Upper lobe of left lung (tissue), 6 donors: Measurements from ENCODE around the gene TBC1D1. TPM values are rescaled to one million over a fixed set of nuclear protein-coding genes. Genes with fewer than 3 reads are reported as not detected.

Source experiments
- ATAC-seq, 2 donors: fragments of 200-7000 bp; cut with Tn5 transposase; one replicate each; pipeline ENCODE4 v1.9.1; 2022; ENCODE audit warnings: mild to moderate bottlenecking in 2 of 2, moderate library complexity in 2 of 2; ENCODE audit not compliant: low FRiP score in 2 of 2
- DNase-seq, 2 donors: peaks; one replicate each; pipeline ENCODE4 v3.0.0-alpha.2; 2019 to 2020
- H3K27ac ChIP-seq, 4 donors: fragments of 200-600 bp; sonication (generic); one replicate each; pipeline ENCODE4 v1.5.1; 2016 to 2019
- H3K27me3 ChIP-seq, 4 donors: fragments of 200-600 bp; sonication (generic); one replicate each; pipeline ENCODE4 v1.5.1; 2017 to 2019
- H3K36me3 ChIP-seq, 4 donors: fragments of 200-600 bp; sonication (generic); one replicate each; pipeline ENCODE4 v1.5.1; 2016 to 2019
- H3K4me1 ChIP-seq, 4 donors: fragments of 200-600 bp; sonication (generic); one replicate each; pipeline ENCODE4 v1.5.1; 2018 to 2019
- H3K4me3 ChIP-seq, 4 donors: fragments of 200-600 bp; sonication (generic); one replicate each; pipeline ENCODE4 v1.5.1; 2017 to 2019; ENCODE audit warnings: mild to moderate bottlenecking in 2 of 4, moderate library complexity in 1 of 4
- H3K9me3 ChIP-seq, 4 donors: fragments of 200-600 bp; sonication (generic); one replicate each; pipeline ENCODE4 v1.5.1; 2018 to 2019
- EP300 ChIP-seq, 4 donors: sonication (generic); formaldehyde crosslinking; IDR thresholded peaks; one replicate each; pipeline ENCODE4 v1.5.1; 2017; ENCODE audit warnings: antibody characterized with exemption in 4 of 4, control low read depth in 2 of 4
- POLR2A ChIP-seq, 4 donors: fragments of 450-650 bp; IDR thresholded peaks; one replicate each; pipeline ENCODE4 v1.5.1; 2016 to 2017; ENCODE audit warnings: antibody characterized with exemption in 4 of 4, mild to moderate bottlenecking in 2 of 4
- POLR2AphosphoS5 ChIP-seq, 2 donors: sonication (generic); formaldehyde crosslinking; IDR thresholded peaks; one replicate each; pipeline ENCODE4 v1.5.1; 2017; ENCODE audit warnings: antibody characterized with exemption in 2 of 2
- whole genome bisulfite sequencing, 2 donors: methylation state at CpG; one replicate each; pipeline ENCODE4 v1.1.5; 2017 to 2018; 5-methylcytosine and 5-hydroxymethylcytosine counted together
- total RNA-seq, 6 donors: library from RNA; depleted of rRNA in 4 of 6; stranded (reverse); fragments of >200 nt in 4 of 6; gene quantifications; one replicate each; pipeline versions ENCODE4 v1.1.0 to v1.2.1, GENCODE V29; 2016 to 2021
- TF ChIP-seq, protein P1 (sequence below), 6 experiments: fragments of 450-650 bp in 4 of 6; fragments of 200-600 bp in 2 of 6; sonication (generic) in 2 of 6; IDR thresholded peaks; one replicate each; pipeline ENCODE4 v1.5.1; 2016 to 2019; ENCODE audit warnings: antibody characterized with exemption in 6 of 6
- donor health status: DM: no; HTN: no; CAD: no; lungs with moderate emphysema.
- donor health status: DM: no; HTN: yes; CAD: no; lungs with severe emphysema.

The TBC1D1 gene
- total RNA-seq, 6 donors from 2014 or later, result 45.1 to 68.1 (median 58.0) TPM

DNA sequence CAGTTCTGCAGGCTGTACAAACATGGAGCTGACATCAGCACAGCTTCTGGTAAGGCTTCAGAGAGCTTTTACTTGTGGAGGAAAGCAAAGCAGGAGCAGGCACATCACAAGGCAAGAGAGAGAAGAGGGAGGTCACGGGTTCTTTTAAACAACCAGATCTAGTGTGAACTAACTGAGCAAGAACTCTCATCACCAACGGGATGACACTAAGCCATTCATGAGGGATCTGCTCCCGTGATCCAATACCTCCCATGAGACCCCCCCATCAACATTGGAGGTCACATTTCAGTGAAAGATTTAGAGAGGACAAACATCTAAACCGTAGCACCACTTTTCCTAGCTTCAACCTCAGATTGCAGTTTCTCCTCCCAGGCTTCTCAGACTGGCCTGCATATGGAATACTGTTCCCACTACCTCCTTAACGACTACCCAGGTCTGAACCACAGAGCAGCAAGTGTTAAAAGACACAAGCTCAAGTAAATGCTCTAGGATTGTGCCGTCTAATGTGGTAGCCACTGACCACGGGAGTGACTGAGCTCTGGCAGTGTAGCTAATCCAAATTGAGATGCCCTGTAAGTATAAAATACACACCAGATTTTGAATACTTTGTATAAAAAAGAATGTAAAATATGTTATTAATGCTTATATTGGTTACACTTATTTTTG lies 262.0 kb downstream of the TBC1D1 start:
- ATAC-seq (no peak), DNase-seq (no peak)
- TF ChIP-seq POLR2AphosphoS5 (IDR thresholded peaks at IDR 0.05), result no peak
- H3K27me3 ChIP-seq, result no peaks in the 10 kb centered on the region
- 85 to 89% methylated on average over 5 to 7 of the region's 7 CpGs for WGBS, 2 donors
- no peak overlapping the region for H3K27ac ChIP-seq
- H3K9me3 ChIP-seq, result no peaks in the 10 kb centered on the region
- peaks cover 15 to 43% (median 23%) of the 10 kb centered on the region in 4 donors for H3K4me1 ChIP-seq
- no peaks in the 10 kb centered on the region for H3K36me3 ChIP-seq
- no peak overlapping the region for H3K4me3 ChIP-seq

DNA sequence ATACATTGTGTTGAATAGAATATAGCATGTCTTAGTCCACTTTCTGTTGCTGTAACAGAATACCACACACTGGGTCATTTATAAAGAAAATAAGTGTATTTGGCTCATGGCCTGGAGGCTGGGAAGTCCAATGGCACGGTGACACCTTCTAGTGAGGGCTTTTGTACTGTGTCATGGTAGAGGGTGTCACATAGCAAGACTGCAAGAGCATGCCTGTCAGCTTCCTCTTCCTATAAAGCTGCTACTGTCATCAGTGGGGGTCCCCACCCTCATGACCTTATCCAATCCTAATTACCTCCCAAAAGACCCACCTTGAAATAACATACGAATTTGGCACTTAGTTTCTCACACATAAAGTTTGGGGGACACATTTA lies 262.5 kb downstream of the TBC1D1 start:
- H3K9me3 ChIP-seq, result no peaks in the 10 kb centered on the region
- no peaks in the 10 kb centered on the region for H3K27me3 ChIP-seq
- no peak for TF ChIP-seq POLR2AphosphoS5 (IDR thresholded peaks at IDR 0.05)
- TF ChIP-seq, protein P1, sequence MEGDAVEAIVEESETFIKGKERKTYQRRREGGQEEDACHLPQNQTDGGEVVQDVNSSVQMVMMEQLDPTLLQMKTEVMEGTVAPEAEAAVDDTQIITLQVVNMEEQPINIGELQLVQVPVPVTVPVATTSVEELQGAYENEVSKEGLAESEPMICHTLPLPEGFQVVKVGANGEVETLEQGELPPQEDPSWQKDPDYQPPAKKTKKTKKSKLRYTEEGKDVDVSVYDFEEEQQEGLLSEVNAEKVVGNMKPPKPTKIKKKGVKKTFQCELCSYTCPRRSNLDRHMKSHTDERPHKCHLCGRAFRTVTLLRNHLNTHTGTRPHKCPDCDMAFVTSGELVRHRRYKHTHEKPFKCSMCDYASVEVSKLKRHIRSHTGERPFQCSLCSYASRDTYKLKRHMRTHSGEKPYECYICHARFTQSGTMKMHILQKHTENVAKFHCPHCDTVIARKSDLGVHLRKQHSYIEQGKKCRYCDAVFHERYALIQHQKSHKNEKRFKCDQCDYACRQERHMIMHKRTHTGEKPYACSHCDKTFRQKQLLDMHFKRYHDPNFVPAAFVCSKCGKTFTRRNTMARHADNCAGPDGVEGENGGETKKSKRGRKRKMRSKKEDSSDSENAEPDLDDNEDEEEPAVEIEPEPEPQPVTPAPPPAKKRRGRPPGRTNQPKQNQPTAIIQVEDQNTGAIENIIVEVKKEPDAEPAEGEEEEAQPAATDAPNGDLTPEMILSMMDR (IDR thresholded peaks at IDR 0.05), result no peak
- no peak for TF ChIP-seq POLR2A (IDR thresholded peaks at IDR 0.05)
- no peak for TF ChIP-seq EP300 (IDR thresholded peaks at IDR 0.05)
- ATAC-seq (no peak), DNase-seq (no peak)
- no peak overlapping the region for H3K27ac ChIP-seq
- peaks cover 15 to 44% (median 23%) of the 10 kb centered on the region in 4 donors for H3K4me1 ChIP-seq
- 79 to 84% methylated on average over 2 of the region's 2 CpGs for WGBS, 2 donors
- H3K4me3 ChIP-seq, result no peak overlapping the region
- no peaks in the 10 kb centered on the region for H3K36me3 ChIP-seq

DNA sequence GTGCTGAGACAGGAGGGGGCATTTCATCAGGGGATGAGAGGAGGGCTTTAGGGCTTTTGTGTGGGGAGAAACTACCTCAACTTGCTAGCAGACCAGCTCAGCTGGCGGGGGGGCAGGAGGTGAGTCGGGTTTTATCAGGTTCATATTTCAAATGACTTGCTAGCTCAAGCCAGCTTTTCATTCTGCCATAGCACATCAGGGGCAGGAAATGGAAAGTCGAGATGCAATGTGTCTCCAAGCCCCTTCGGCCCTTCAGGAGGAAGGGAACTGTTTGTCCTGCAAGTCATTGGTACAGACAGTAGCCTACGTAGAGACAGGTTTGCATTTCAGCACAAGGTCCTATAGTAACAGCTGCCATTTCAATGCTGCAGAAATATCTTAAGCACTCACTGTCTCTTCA lies 263.4 kb downstream of the TBC1D1 start:
- TF ChIP-seq EP300 (IDR thresholded peaks at IDR 0.05) (no peak), POLR2A (IDR thresholded peaks at IDR 0.05) (no peak), POLR2AphosphoS5 (IDR thresholded peaks at IDR 0.05) (no peak)
- DNase-seq (no peak), ATAC-seq (no peak)
- H3K4me1 ChIP-seq, result peaks cover 15 to 44% (median 23%) of the 10 kb centered on the region in 4 donors
- H3K27me3 ChIP-seq, result no peaks in the 10 kb centered on the region
- H3K27ac ChIP-seq, result peak overlapping the region in 2 of 4 donors; percentile 69 to 76
- H3K4me3 ChIP-seq, result no peak overlapping the region
- no peaks in the 10 kb centered on the region for H3K9me3 ChIP-seq
- H3K36me3 ChIP-seq, result no peaks in the 10 kb centered on the region
- 41 to 68% methylated on average over 5 of the region's 5 CpGs for whole genome bisulfite sequencing, 2 donors

DNA sequence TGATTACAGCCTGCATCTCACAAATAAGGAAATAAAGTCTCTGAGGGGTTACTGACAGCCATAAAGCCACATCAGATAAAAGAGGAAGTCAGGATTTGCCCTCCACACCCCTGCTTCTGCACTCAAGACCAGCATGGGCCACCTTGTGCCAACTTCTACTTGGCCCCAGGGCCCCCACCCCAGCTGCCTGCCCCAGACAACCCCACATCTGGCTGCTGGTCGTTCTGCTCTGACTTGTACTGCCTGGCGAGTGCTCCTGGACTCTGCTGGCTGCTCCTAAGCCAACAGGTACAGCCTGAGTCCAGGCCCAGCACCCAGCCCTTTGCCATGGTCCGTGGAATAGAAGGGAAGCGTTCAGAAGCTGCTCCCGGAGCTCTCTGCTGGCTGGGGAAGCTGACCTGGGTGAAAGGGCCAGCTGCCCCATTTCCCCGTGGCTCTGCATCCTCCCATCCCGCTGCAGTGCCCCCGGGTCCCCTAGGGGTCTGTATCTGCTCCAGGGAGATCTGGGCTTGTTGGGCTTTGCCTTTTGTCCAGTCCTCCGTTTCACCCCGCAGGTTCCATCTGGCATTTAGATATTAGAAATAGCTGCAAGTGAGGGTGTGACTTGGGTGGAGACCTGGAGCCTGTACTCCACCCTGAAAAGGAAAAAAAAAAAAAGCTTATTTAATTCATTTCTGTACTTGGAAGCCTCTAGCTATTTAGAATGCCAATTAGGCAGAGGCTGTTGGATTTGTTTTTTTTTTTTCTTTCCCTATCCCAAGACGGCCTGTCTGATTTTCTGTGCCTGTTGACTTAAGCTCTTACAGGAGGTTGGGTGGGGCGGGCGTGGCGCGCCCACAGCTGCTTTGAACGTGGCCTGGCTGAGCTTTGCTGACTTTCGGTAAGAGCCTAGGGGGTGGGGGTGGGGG lies 264.1 kb downstream of the TBC1D1 start:
- Histone ChIP-seq H3K36me3 (no peaks in the 10 kb centered on the region), H3K9me3 (no peaks in the 10 kb centered on the region), H3K27ac (peak overlapping the region in 3 of 4 donors; percentile 1 to 76 (median 69)), H3K4me1 (peaks cover 15 to 39% (median 22%) of the 10 kb centered on the region in 4 donors), H3K4me3 (peak overlapping the region in 1 of 4 donors; percentile 11), H3K27me3 (no peaks in the 10 kb centered on the region)
- 50 to 54% methylated on average over 14 to 17 of the region's 17 CpGs for WGBS, 2 donors
- TF ChIP-seq, protein P1 (IDR thresholded peaks at IDR 0.05), result no peak
- no peak for TF ChIP-seq POLR2A (IDR thresholded peaks at IDR 0.05)
- TF ChIP-seq POLR2AphosphoS5 (IDR thresholded peaks at IDR 0.05), result no peak
- TF ChIP-seq EP300 (IDR thresholded peaks at IDR 0.05), result no peak
- DNase-seq (peak; percentile 80 to 88), ATAC-seq (peak; percentile 79 to 84)

DNA sequence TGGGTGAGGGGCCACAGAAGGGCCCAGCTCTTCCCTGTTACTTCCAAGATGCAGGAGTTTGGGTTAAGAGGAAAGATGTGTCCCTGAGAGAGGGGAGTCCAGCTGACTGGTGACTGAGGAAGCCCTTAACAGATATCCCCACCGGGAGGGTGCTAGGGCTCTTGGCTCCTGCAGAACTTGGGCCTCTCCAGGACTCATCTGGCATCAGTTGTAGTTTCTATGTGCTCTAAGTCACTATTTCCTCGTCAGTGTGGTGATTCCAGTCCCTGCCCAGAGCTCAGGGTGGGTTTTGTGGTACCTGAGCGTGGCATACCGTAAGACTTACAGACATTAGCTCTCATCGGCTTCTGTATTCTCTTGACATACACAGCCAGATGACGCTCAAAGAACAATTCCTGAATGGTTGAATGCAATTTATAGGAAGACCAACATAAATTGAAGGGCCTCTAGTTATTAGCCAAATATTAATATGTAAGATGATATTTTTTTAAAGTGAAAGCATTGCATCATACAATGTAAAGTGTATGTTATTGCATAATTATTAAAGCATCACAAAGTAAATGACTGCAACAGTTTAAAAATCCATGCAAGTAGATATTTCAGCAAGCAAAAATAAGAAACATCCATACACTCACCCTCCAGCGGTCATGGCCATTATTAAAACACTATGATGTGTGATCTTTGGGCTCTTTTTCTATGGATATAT lies 264.9 kb downstream of the TBC1D1 start:
- TF ChIP-seq POLR2AphosphoS5 (IDR thresholded peaks at IDR 0.05) (no peak), EP300 (IDR thresholded peaks at IDR 0.05) (no peak), POLR2A (IDR thresholded peaks at IDR 0.05) (no peak)
- TF ChIP-seq, protein P1 (IDR thresholded peaks at IDR 0.05), result no peak
- Histone ChIP-seq H3K27ac (peak overlapping the region in 3 of 4 donors; percentile 1 to 69 (median 68)), H3K4me3 (no peak overlapping the region), H3K4me1 (peaks cover 19 to 38% (median 22%) of the 10 kb centered on the region in 4 donors), H3K36me3 (no peaks in the 10 kb centered on the region), H3K9me3 (no peaks in the 10 kb centered on the region), H3K27me3 (no peaks in the 10 kb centered on the region)
- 68 to 74% methylated on average over 7 of the region's 7 CpGs for WGBS, 2 donors
- DNase-seq, result no peak
- peak; percentile 4 to 23 for ATAC-seq
